MCF 10A (cell line): ENCODE measurements around the gene UMODL1. TPM values are rescaled to one million over a fixed set of nuclear protein-coding genes. Genes with fewer than 3 reads are reported as not detected.

ENCODE experiments used
- BruUV-seq: library from RNA; stranded (reverse); fragments of 400-500 nt; replicated peaks from 2 replicates; lab custom pipeline; 2021; lab: Mats Ljungman, UMichigan
- CTCF ChIA-PET: fragments of 300-600 bp; sonication (Branson Sonifier 250); formaldehyde crosslinking; extraction: SDS; loops from one replicate; lab custom pipeline; 2021; ENCODE audit warnings: antibody characterized with exemption, inconsistent platforms; lab: Yijun Ruan, JAX
- POLR2A ChIA-PET: fragments of 300-600, 350-650 bp; sonication (Branson Sonifier 250); formaldehyde crosslinking; extraction: SDS; loops from one replicate; lab custom pipeline; 2020; ENCODE audit warnings: antibody characterized with exemption, inconsistent platforms; lab: Yijun Ruan, JAX
- DNase-seq: peaks from one replicate; pipeline ENCODE4 v3.0.0-alpha.2; 2018; ENCODE audit not compliant: unreplicated experiment
- H3K27ac Mint-ChIP-seq: one replicate; pipeline ENCODE4 v1.8.0; 2022; ENCODE audit warnings: mild to moderate bottlenecking, low read depth, mixed read lengths; ENCODE audit not compliant: unreplicated experiment
- H3K27me3 Mint-ChIP-seq: one replicate; pipeline ENCODE4 v1.8.0; 2022; ENCODE audit warnings: mixed read lengths; ENCODE audit not compliant: insufficient read depth, unreplicated experiment
- H3K36me3 Mint-ChIP-seq: one replicate; pipeline ENCODE4 v1.8.0; 2022; ENCODE audit warnings: mild to moderate bottlenecking, moderate library complexity, mixed read lengths; ENCODE audit not compliant: insufficient read depth, unreplicated experiment
- H3K4me1 Mint-ChIP-seq: one replicate; pipeline ENCODE4 v1.8.0; 2022; ENCODE audit warnings: mixed read lengths; ENCODE audit not compliant: insufficient read depth, unreplicated experiment
- H3K4me3 Mint-ChIP-seq: one replicate; pipeline ENCODE4 v1.8.0; 2022; ENCODE audit warnings: mild to moderate bottlenecking, moderate library complexity, mixed read lengths; ENCODE audit not compliant: unreplicated experiment
- H3K9me3 Mint-ChIP-seq: one replicate; pipeline ENCODE4 v1.8.0; 2022; ENCODE audit warnings: mixed read lengths; ENCODE audit not compliant: unreplicated experiment
- CTCF ChIP-seq: fragments of 200-600 bp; IDR thresholded peaks from one replicate; pipeline ENCODE4 v1.8.0; 2022; ENCODE audit warnings: antibody characterized with exemption, mild to moderate bottlenecking; ENCODE audit not compliant: unreplicated experiment
- intact Hi-C: fragments of 100-400 bp; cut with micrococcal nuclease; formaldehyde crosslinking; loops from 2 replicates; pipeline ENCODE4 v1.14.1; 2022
- total RNA-seq: library from RNA; stranded (reverse); gene quantifications from 2 replicates; pipeline ENCODE4 v1.2.3, GENCODE V29; 2022

UMODL1 gene
- total RNA-seq, 1 experiment from 2014 or later = not detected

- Mint-ChIP-seq H3K27ac (no peak overlapping the region), H3K9me3 (no peaks in the 10 kb centered on the region)
- POLR2A ChIA-PET = interaction anchor here (0.7 kb wide), 1 partner anchor 13 kb away, joined by 3 read pairs; no protein-coding TSS in a partner anchor
Observed at GRCh38 chr21:42081138-42081537, 10.0 kb downstream of the UMODL1 start.

GRCh38 chr21:42081931-42082381 is 10.8 kb downstream of the UMODL1 start:
- Mint-ChIP-seq H3K27ac (no peak overlapping the region), H3K4me1 (no peaks in the 10 kb centered on the region), H3K4me3 (no peak overlapping the region), H3K36me3 (no peaks in the 10 kb centered on the region), H3K9me3 (no peaks in the 10 kb centered on the region), H3K27me3 (peaks cover 24% of the 10 kb centered on the region)
- no peak for DNase-seq
- ChIA-PET CTCF (interaction anchor here (1.3 kb wide), 1 partner anchor 36 kb away, joined by 3 read pairs; no protein-coding TSS in a partner anchor), POLR2A (interaction anchor here (0.7 to 1.2 kb wide), 3 partner anchors 9 to 16 kb away, joined by 3 read pairs; no protein-coding TSS in a partner anchor)
- BruUV-seq = no TSS peak
- intact Hi-C loops = no loop called here
- TF ChIP-seq CTCF = no peak

More at GRCh38 chr21:42081138-42081537, 10.0 kb downstream of the UMODL1 start:
- CTCF ChIA-PET = interaction anchor here (1.3 to 2.5 kb wide), 2 partner anchors 26 to 37 kb away, joined by 3 to 11 read pairs; no protein-coding TSS in a partner anchor
- intact Hi-C loops = no loop called here
- no peak overlapping the region for H3K4me3 Mint-ChIP-seq
- DNase-seq = no peak
- H3K4me1 Mint-ChIP-seq = no peaks in the 10 kb centered on the region
- no peak for TF ChIP-seq CTCF
- BruUV-seq = no TSS peak
- H3K36me3 Mint-ChIP-seq = no peaks in the 10 kb centered on the region
- peaks cover 24% of the 10 kb centered on the region for H3K27me3 Mint-ChIP-seq

- ChIA-PET POLR2A (interaction anchor here (0.7 to 1.2 kb wide), 3 partner anchors 9 to 19 kb away, joined by 3 read pairs; no protein-coding TSS in a partner anchor), CTCF (interaction anchor here (0.5 to 0.7 kb wide), 2 partner anchors 33 to 34 kb away, joined by 3 to 5 read pairs; no protein-coding TSS in a partner anchor)
- no peak overlapping the region for H3K27ac Mint-ChIP-seq
- peaks cover 24% of the 10 kb centered on the region for H3K27me3 Mint-ChIP-seq
- BruUV-seq = no TSS peak
- intact Hi-C loops = no loop called here
- H3K4me3 Mint-ChIP-seq = no peak overlapping the region
- H3K4me1 Mint-ChIP-seq = no peaks in the 10 kb centered on the region
- TF ChIP-seq CTCF = no peak
- no peaks in the 10 kb centered on the region for H3K9me3 Mint-ChIP-seq
- DNase-seq = no peak
- no peaks in the 10 kb centered on the region for H3K36me3 Mint-ChIP-seq
Observed at GRCh38 chr21:42082501-42083360, 11.6 kb downstream of the UMODL1 start.

- POLR2A ChIA-PET = interaction anchor here (1.2 kb wide), 1 partner anchor 14 kb away, joined by 3 read pairs; no protein-coding TSS in a partner anchor
- H3K27ac Mint-ChIP-seq = no peak overlapping the region
- no peaks in the 10 kb centered on the region for H3K9me3 Mint-ChIP-seq
- CTCF ChIA-PET = interaction anchor here (0.5 to 0.7 kb wide), 2 partner anchors 33 to 34 kb away, joined by 3 to 5 read pairs; no protein-coding TSS in a partner anchor
- DNase-seq = no peak
- no peak overlapping the region for H3K4me3 Mint-ChIP-seq
- no TSS peak for BruUV-seq
- no peaks in the 10 kb centered on the region for H3K36me3 Mint-ChIP-seq
- TF ChIP-seq CTCF = no peak
- intact Hi-C loops = no loop called here
- H3K4me1 Mint-ChIP-seq = no peaks in the 10 kb centered on the region
- H3K27me3 Mint-ChIP-seq = peaks cover 24% of the 10 kb centered on the region
Observed at GRCh38 chr21:42083361-42083690, 12.2 kb downstream of the UMODL1 start.
